ENCODE data around the gene PCYT2.

The PCYT2 gene

GRCh38 chr17:81912441-81913309 lies 1.5 kb upstream of the PCYT2 start:
- DNase-seq = no peak

- DNase-seq = no peak
Measured at GRCh38 chr17:81911969-81912368, 770 bp upstream of the PCYT2 start.

GRCh38 chr17:81910840-81911276 lies 341 bp downstream of the PCYT2 start:
- peak; percentile 32 for DNase-seq

GRCh38 chr17:81909966-81910839 lies 996 bp downstream of the PCYT2 start:
- no peak for DNase-seq

- no peak for DNase-seq
Measured at GRCh38 chr17:81909231-81909630, 2.0 kb downstream of the PCYT2 start.

GRCh38 chr17:81908793-81909192 lies 2.4 kb downstream of the PCYT2 start:
- no peak for DNase-seq

- DNase-seq = no peak
Measured at GRCh38 chr17:81907219-81908145, 3.7 kb downstream of the PCYT2 start.

- no peak for DNase-seq
Measured at GRCh38 chr17:81906476-81907218, 4.6 kb downstream of the PCYT2 start.

- no peak for DNase-seq
Measured at GRCh38 chr17:81905993-81906392, 5.2 kb downstream of the PCYT2 start.

GRCh38 chr17:81905424-81905875 lies 5.7 kb downstream of the PCYT2 start:
- no peak for DNase-seq

- DNase-seq = no peak
Measured at GRCh38 chr17:81904600-81905423, 6.4 kb downstream of the PCYT2 start.

- DNase-seq = no peak
Measured at GRCh38 chr17:81903896-81904599, 7.2 kb downstream of the PCYT2 start.

- DNase-seq = no peak
Measured at GRCh38 chr17:81903415-81903831, 7.8 kb downstream of the PCYT2 start.

- DNase-seq = no peak
Measured at GRCh38 chr17:81902653-81903414, 8.4 kb downstream of the PCYT2 start.

- DNase-seq = no peak
Measured at GRCh38 chr17:81902023-81902652, 9.1 kb downstream of the PCYT2 start, which contains the start of gene NPB. Gene NPB (plus strand): TSS chr17:81902238. CDS start chr17:81902278, 40 bp downstream.

GRCh38 chr17:81901167-81902022 lies 9.8 kb downstream of the PCYT2 start:
- no peak for DNase-seq

- no peak for DNase-seq
Measured at GRCh38 chr17:81900181-81900820, 10.9 kb downstream of the PCYT2 start.

Measured in stimulated activated naive CD4-positive, alpha-beta T cell treated with Interleukin-2 at 50 U/mL for 16 hours (primary cell).